ENCODE results near the gene CNTNAP2.

DNA sequence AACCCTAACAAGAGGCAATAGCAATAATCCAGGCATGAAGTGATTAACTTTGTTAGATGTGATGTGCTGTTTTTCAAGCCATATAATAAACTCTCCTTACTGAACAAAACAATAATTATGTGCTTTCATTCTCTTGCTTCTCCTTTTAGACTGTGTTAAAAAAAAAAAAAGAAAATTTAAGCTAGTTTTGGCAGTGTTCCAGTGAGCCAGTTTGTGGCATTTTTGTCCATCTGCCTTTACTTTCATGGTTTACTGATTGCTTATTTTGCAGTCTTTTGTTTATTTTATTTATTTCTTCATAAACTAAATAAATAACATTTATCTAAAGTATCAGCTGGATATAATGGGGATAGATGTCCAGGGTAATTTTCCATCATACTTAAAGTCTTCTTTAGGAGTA lies 625.3 kb downstream of the CNTNAP2 start:
- TF ChIP-seq POLR2A (IDR thresholded peaks at IDR 0.05) (no peak), CTCF (IDR thresholded peaks at IDR 0.05) (no peak)

Measured in lower leg skin (tissue), 3 donors.